ENCODE data around the gene TTYH2. TPM values are rescaled to one million over a fixed set of nuclear protein-coding genes. Genes with fewer than 3 reads are reported as not detected.

Gene TTYH2
- total and polyA plus RNA-seq, 2 donors (not counting 1 experiment from before 2014, with no cell fraction given): 3.0 to 3.1 TPM

DNA sequence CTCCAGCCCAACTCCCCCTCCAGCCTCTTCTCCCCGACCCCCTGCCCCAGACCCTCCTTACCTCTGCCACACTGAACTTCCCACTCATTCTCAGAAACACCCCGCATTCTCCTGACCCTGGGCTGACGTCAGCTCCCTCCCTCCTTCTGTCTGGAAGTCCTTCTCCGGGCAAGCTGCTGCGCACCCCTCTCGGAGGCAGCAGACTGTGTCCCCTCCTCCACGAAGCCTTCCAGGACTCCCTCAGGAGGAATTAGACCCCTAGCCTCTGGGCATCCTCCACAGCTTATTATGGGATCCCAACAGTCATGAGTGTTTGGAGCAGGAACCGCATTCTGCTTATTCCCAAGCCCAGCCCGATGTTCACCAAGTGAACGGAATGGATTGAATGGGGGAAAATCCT lies 13.3 kb upstream of the TTYH2 start:
- H3K9me3 ChIP-seq (ENCODE audit: control extremely low read depth in 1 of 3, control insufficient read depth in 2 of 3, insufficient read depth in 1 of 3, low read length in 2 of 3): peaks cover 0 to 5% (median 0%) of the 10 kb centered on the region in 3 donors
- ChIA-PET CTCF (interaction anchor here (0.7 to 6.1 kb wide), 7 partner anchors 9 to 771 kb away, joined by 3 to 36 read pairs (median 5); partner anchors contain the start of gene TTYH2), POLR2A (no interaction called here)
- H3K27me3 ChIP-seq (replicated peaks in 1 of 4; ENCODE audit: control extremely low read depth in 1 of 4, control insufficient read depth in 3 of 4, insufficient read depth in 4 of 4, low read length in 3 of 4): peaks cover 0 to 52% (median 8%) of the 10 kb centered on the region in 4 experiments
- H4K20me1 ChIP-seq (ENCODE audit: control insufficient read depth, insufficient read depth, low read length, poor library complexity, severe bottlenecking): peaks cover 16% of the 10 kb centered on the region
- 75% methylated on average over 9 of the region's 10 CpGs for WGBS (ENCODE audit: insufficient coverage)
- TF ChIP-seq EZH2 (IDR thresholded peaks at IDR 0.05; ENCODE audit: borderline replicate concordance, insufficient read depth, low read depth, low read length, poor library complexity, severe bottlenecking): no peak
- TF ChIP-seq, protein P1, sequence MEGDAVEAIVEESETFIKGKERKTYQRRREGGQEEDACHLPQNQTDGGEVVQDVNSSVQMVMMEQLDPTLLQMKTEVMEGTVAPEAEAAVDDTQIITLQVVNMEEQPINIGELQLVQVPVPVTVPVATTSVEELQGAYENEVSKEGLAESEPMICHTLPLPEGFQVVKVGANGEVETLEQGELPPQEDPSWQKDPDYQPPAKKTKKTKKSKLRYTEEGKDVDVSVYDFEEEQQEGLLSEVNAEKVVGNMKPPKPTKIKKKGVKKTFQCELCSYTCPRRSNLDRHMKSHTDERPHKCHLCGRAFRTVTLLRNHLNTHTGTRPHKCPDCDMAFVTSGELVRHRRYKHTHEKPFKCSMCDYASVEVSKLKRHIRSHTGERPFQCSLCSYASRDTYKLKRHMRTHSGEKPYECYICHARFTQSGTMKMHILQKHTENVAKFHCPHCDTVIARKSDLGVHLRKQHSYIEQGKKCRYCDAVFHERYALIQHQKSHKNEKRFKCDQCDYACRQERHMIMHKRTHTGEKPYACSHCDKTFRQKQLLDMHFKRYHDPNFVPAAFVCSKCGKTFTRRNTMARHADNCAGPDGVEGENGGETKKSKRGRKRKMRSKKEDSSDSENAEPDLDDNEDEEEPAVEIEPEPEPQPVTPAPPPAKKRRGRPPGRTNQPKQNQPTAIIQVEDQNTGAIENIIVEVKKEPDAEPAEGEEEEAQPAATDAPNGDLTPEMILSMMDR (IDR thresholded peaks at IDR 0.05): no peak
- intact Hi-C loops (cut with micrococcal nuclease): loop anchor here (5.0 kb wide), 1 partner anchor 1108 kb away; the partner anchor contains the start of gene SLC39A11
- Mint-ChIP-seq H3K9me3 (ENCODE audit: insufficient read depth) (no peaks in the 10 kb centered on the region), H3K27ac (no peak overlapping the region), H3K27me3 (peaks cover 49% of the 10 kb centered on the region), H3K4me3 (no peak overlapping the region), H3K4me1 (peaks cover 17% of the 10 kb centered on the region)
- H2AFZ ChIP-seq (ENCODE audit: insufficient read depth, low read depth, low read length, poor library complexity, severe bottlenecking): no peak overlapping the region
- H3K4me2 ChIP-seq (replicated peaks; ENCODE audit: low read depth, low read length, poor library complexity, severe bottlenecking): no peak overlapping the region
- peaks cover 22 to 27% of the 10 kb centered on the region in 2 donors for H3K4me1 ChIP-seq (ENCODE audit: control insufficient read depth in 2 of 2, insufficient read depth in 2 of 2, low read length in 2 of 2)
- H3K36me3 ChIP-seq (replicated peaks in 1 of 2; ENCODE audit: control extremely low read depth in 1 of 2, control insufficient read depth in 1 of 2, extremely low read depth in 1 of 2, insufficient read depth in 2 of 2, low read length in 1 of 2): peaks cover 0 to 3% of the 10 kb centered on the region in 2 experiments
- no peak for ATAC-seq (ENCODE audit: low read depth)
- no peak for DNase-seq
- no peak overlapping the region for H3K27ac ChIP-seq (ENCODE audit: low read length in 2 of 2)
- H3K4me3 ChIP-seq (ENCODE audit: control extremely low read depth in 1 of 5, extremely low read depth in 1 of 5, insufficient read depth in 1 of 5, low read depth in 2 of 5, low read length in 4 of 5): no peak overlapping the region
- no peak overlapping the region for H3K9ac ChIP-seq (ENCODE audit: low read length)
- peaks cover 16% of the 10 kb centered on the region for H3K79me2 ChIP-seq (ENCODE audit: control insufficient read depth, insufficient read depth, low read length)

DNA sequence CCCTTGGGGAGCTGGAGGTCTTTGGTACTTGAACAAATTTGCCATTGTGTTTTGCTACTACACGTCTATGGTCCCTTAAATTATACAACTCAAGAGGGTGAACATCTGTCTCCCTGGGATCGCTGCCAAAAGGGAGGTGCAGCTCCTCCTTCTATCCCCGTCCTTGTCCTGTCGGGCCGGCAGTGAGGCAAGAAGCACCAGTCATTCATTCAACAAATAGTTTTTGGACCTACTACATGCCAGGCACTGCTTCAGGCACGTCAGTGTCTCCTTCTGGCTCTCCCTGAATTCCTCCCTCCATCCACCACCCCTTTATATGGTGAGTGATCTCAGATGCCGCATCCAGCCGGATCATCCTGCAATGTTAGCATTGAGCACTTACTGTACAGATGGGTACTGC lies 12.1 kb upstream of the TTYH2 start:
- no peak for DNase-seq

More for the DNA sequence above, 12.1 kb upstream of the TTYH2 start:
- Histone ChIP-seq H3K27ac (ENCODE audit: low read length in 2 of 2) (no peak overlapping the region), H3K9ac (ENCODE audit: low read length) (no peak overlapping the region), H3K27me3 (replicated peaks in 1 of 4; ENCODE audit: control extremely low read depth in 1 of 4, control insufficient read depth in 3 of 4, insufficient read depth in 4 of 4, low read length in 3 of 4) (peaks cover 0 to 43% (median 8%) of the 10 kb centered on the region in 4 experiments), H3K9me3 (ENCODE audit: control extremely low read depth in 1 of 3, control insufficient read depth in 2 of 3, insufficient read depth in 1 of 3, low read length in 2 of 3) (peaks cover 0 to 5% (median 0%) of the 10 kb centered on the region in 3 donors), H2AFZ (ENCODE audit: insufficient read depth, low read depth, low read length, poor library complexity, severe bottlenecking) (no peak overlapping the region), H3K79me2 (ENCODE audit: control insufficient read depth, insufficient read depth, low read length) (peaks cover 27% of the 10 kb centered on the region), H3K4me1 (ENCODE audit: control insufficient read depth in 2 of 2, insufficient read depth in 2 of 2, low read length in 2 of 2) (peaks cover 33 to 39% of the 10 kb centered on the region in 2 donors), H3K36me3 (replicated peaks in 1 of 2; ENCODE audit: control extremely low read depth in 1 of 2, control insufficient read depth in 1 of 2, extremely low read depth in 1 of 2, insufficient read depth in 2 of 2, low read length in 1 of 2) (peaks cover 0 to 14% of the 10 kb centered on the region in 2 experiments), H3K4me3 (ENCODE audit: control extremely low read depth in 1 of 5, extremely low read depth in 1 of 5, insufficient read depth in 1 of 5, low read depth in 2 of 5, low read length in 4 of 5) (no peak overlapping the region), H4K20me1 (ENCODE audit: control insufficient read depth, insufficient read depth, low read length, poor library complexity, severe bottlenecking) (peaks cover 27% of the 10 kb centered on the region), H3K4me2 (replicated peaks; ENCODE audit: low read depth, low read length, poor library complexity, severe bottlenecking) (no peak overlapping the region)
- Mint-ChIP-seq H3K27me3 (peaks cover 42% of the 10 kb centered on the region), H3K9me3 (ENCODE audit: insufficient read depth) (no peaks in the 10 kb centered on the region), H3K4me3 (no peak overlapping the region), H3K4me1 (peaks cover 23% of the 10 kb centered on the region), H3K27ac (no peak overlapping the region)
- WGBS (ENCODE audit: insufficient coverage): 69% methylated on average over 5 of the region's 8 CpGs
- intact Hi-C loops (cut with micrococcal nuclease): loop anchor here (5.0 kb wide), 1 partner anchor 1109 kb away; the partner anchor contains the start of gene SLC39A11
- no peak for TF ChIP-seq EZH2 (IDR thresholded peaks at IDR 0.05; ENCODE audit: borderline replicate concordance, insufficient read depth, low read depth, low read length, poor library complexity, severe bottlenecking)
- TF ChIP-seq, protein P1 (IDR thresholded peaks at IDR 0.05): no peak
- POLR2A ChIA-PET: no interaction called here
- ATAC-seq (ENCODE audit: low read depth): no peak
- CTCF ChIA-PET: interaction anchor here (1.2 to 6.1 kb wide), 4 partner anchors 10 to 771 kb away, joined by 3 to 36 read pairs (median 8); partner anchors contain the start of gene TTYH2
